Measurements from ENCODE around the gene PCGF1.
"Not testable (repeated sequence)": the region's sequence is repeated elsewhere in the genome, so short reads cannot be mapped to it uniquely, and the experiment has no call there.

Gene PCGF1

GRCh38 chr2:74471332-74472065 lies 36.0 kb downstream of the PCGF1 start:
- H3K9me3 ChIP-seq (ENCODE audit: control insufficient read depth in 2 of 2, low read length in 2 of 2) = no peaks in the 10 kb centered on the region
- peak overlapping the region; percentile 90 to 91 for H3K9ac ChIP-seq (ENCODE audit: low read depth in 1 of 2, low read length in 2 of 2)
- peaks cover 13 to 16% of the 10 kb centered on the region in 2 donors for H3K36me3 ChIP-seq (ENCODE audit: control insufficient read depth in 2 of 2, insufficient read depth in 2 of 2, low read length in 2 of 2)
- H3K4me1 ChIP-seq (ENCODE audit: control insufficient read depth in 2 of 2, insufficient read depth in 2 of 2, low read length in 2 of 2) = peaks cover 16 to 20% of the 10 kb centered on the region in 2 donors
- H3K4me3 ChIP-seq (ENCODE audit: low read length in 2 of 2) = peak overlapping the region; percentile 95 to 98
- H3K27me3 ChIP-seq (ENCODE audit: control insufficient read depth in 2 of 2, insufficient read depth in 2 of 2, low read length in 2 of 2) = no peaks in the 10 kb centered on the region
- H3K27ac ChIP-seq (ENCODE audit: low read depth in 2 of 2, low read length in 2 of 2) = peak overlapping the region; percentile 92 to 94

- not testable (repeated sequence) for H3K27ac ChIP-seq (ENCODE audit: low read depth in 2 of 2, low read length in 2 of 2); H3K9me3 ChIP-seq (ENCODE audit: control insufficient read depth in 2 of 2, low read length in 2 of 2); H3K4me3 ChIP-seq (ENCODE audit: low read length in 2 of 2); H3K9ac ChIP-seq (ENCODE audit: low read depth in 1 of 2, low read length in 2 of 2); H3K27me3 ChIP-seq (ENCODE audit: control insufficient read depth in 2 of 2, insufficient read depth in 2 of 2, low read length in 2 of 2)
- Histone ChIP-seq H3K4me1 (ENCODE audit: control insufficient read depth in 2 of 2, insufficient read depth in 2 of 2, low read length in 2 of 2) (peaks cover 19 to 23% of the 10 kb centered on the region in 2 donors), H3K36me3 (ENCODE audit: control insufficient read depth in 2 of 2, insufficient read depth in 2 of 2, low read length in 2 of 2) (peaks cover 13 to 15% of the 10 kb centered on the region in 2 donors)
These were observed 36.8 kb downstream of the PCGF1 start for GRCh38 chr2:74470742-74471141.

- Histone ChIP-seq H3K27me3 (ENCODE audit: control insufficient read depth in 2 of 2, insufficient read depth in 2 of 2, low read length in 2 of 2) (no peaks in the 10 kb centered on the region), H3K4me1 (ENCODE audit: control insufficient read depth in 2 of 2, insufficient read depth in 2 of 2, low read length in 2 of 2) (peaks cover 11 to 15% of the 10 kb centered on the region in 2 donors), H3K9ac (ENCODE audit: low read depth in 1 of 2, low read length in 2 of 2) (peak overlapping the region; percentile 84 to 91), H3K36me3 (ENCODE audit: control insufficient read depth in 2 of 2, insufficient read depth in 2 of 2, low read length in 2 of 2) (peaks cover 8 to 16% of the 10 kb centered on the region in 2 donors), H3K27ac (ENCODE audit: low read depth in 2 of 2, low read length in 2 of 2) (peak overlapping the region in 1 of 2 donors; percentile 77), H3K9me3 (ENCODE audit: control insufficient read depth in 2 of 2, low read length in 2 of 2) (no peaks in the 10 kb centered on the region), H3K4me3 (ENCODE audit: low read length in 2 of 2) (peak overlapping the region; percentile 87 to 98)
These were observed 43.1 kb downstream of the PCGF1 start for GRCh38 chr2:74464406-74464805.

GRCh38 chr2:74462786-74463105 lies 44.7 kb downstream of the PCGF1 start:
- no peaks in the 10 kb centered on the region for H3K9me3 ChIP-seq (ENCODE audit: control insufficient read depth in 2 of 2, low read length in 2 of 2)
- no peak overlapping the region for H3K9ac ChIP-seq (ENCODE audit: low read depth in 1 of 2, low read length in 2 of 2)
- peaks cover 15 to 20% of the 10 kb centered on the region in 2 donors for H3K4me1 ChIP-seq (ENCODE audit: control insufficient read depth in 2 of 2, insufficient read depth in 2 of 2, low read length in 2 of 2)
- no peak overlapping the region for H3K4me3 ChIP-seq (ENCODE audit: low read length in 2 of 2)
- peaks cover 8 to 16% of the 10 kb centered on the region in 2 donors for H3K36me3 ChIP-seq (ENCODE audit: control insufficient read depth in 2 of 2, insufficient read depth in 2 of 2, low read length in 2 of 2)
- no peak overlapping the region for H3K27ac ChIP-seq (ENCODE audit: low read depth in 2 of 2, low read length in 2 of 2)
- no peaks in the 10 kb centered on the region for H3K27me3 ChIP-seq (ENCODE audit: control insufficient read depth in 2 of 2, insufficient read depth in 2 of 2, low read length in 2 of 2)

- H3K9ac ChIP-seq (ENCODE audit: low read depth in 1 of 2, low read length in 2 of 2) = no peak overlapping the region
These were observed 45.3 kb downstream of the PCGF1 start for GRCh38 chr2:74462054-74462785.

GRCh38 chr2:74461187-74462053 lies 46.1 kb downstream of the PCGF1 start:
- Histone ChIP-seq H3K4me1 (ENCODE audit: control insufficient read depth in 2 of 2, insufficient read depth in 2 of 2, low read length in 2 of 2) (peaks cover 22 to 28% of the 10 kb centered on the region in 2 donors), H3K4me3 (ENCODE audit: low read length in 2 of 2) (no peak overlapping the region), H3K27me3 (ENCODE audit: control insufficient read depth in 2 of 2, insufficient read depth in 2 of 2, low read length in 2 of 2) (no peaks in the 10 kb centered on the region), H3K9ac (ENCODE audit: low read depth in 1 of 2, low read length in 2 of 2) (no peak overlapping the region), H3K9me3 (ENCODE audit: control insufficient read depth in 2 of 2, low read length in 2 of 2) (no peaks in the 10 kb centered on the region), H3K36me3 (ENCODE audit: control insufficient read depth in 2 of 2, insufficient read depth in 2 of 2, low read length in 2 of 2) (peaks cover 8 to 16% of the 10 kb centered on the region in 2 donors), H3K27ac (ENCODE audit: low read depth in 2 of 2, low read length in 2 of 2) (no peak overlapping the region)

More at GRCh38 chr2:74462054-74462785, 45.3 kb downstream of the PCGF1 start:
- Histone ChIP-seq H3K27ac (ENCODE audit: low read depth in 2 of 2, low read length in 2 of 2) (no peak overlapping the region), H3K4me3 (ENCODE audit: low read length in 2 of 2) (no peak overlapping the region), H3K4me1 (ENCODE audit: control insufficient read depth in 2 of 2, insufficient read depth in 2 of 2, low read length in 2 of 2) (peaks cover 15 to 21% of the 10 kb centered on the region in 2 donors), H3K9me3 (ENCODE audit: control insufficient read depth in 2 of 2, low read length in 2 of 2) (no peaks in the 10 kb centered on the region), H3K27me3 (ENCODE audit: control insufficient read depth in 2 of 2, insufficient read depth in 2 of 2, low read length in 2 of 2) (no peaks in the 10 kb centered on the region), H3K36me3 (ENCODE audit: control insufficient read depth in 2 of 2, insufficient read depth in 2 of 2, low read length in 2 of 2) (peaks cover 8 to 16% of the 10 kb centered on the region in 2 donors)

- H3K27me3 ChIP-seq (ENCODE audit: control insufficient read depth in 2 of 2, insufficient read depth in 2 of 2, low read length in 2 of 2); H3K9ac ChIP-seq (ENCODE audit: low read depth in 1 of 2, low read length in 2 of 2); H3K27ac ChIP-seq (ENCODE audit: low read depth in 2 of 2, low read length in 2 of 2); H3K9me3 ChIP-seq (ENCODE audit: control insufficient read depth in 2 of 2, low read length in 2 of 2); H3K4me3 ChIP-seq (ENCODE audit: low read length in 2 of 2): not testable (repeated sequence)
- peaks cover 8 to 20% of the 10 kb centered on the region in 2 donors for H3K36me3 ChIP-seq (ENCODE audit: control insufficient read depth in 2 of 2, insufficient read depth in 2 of 2, low read length in 2 of 2)
- H3K4me1 ChIP-seq (ENCODE audit: control insufficient read depth in 2 of 2, insufficient read depth in 2 of 2, low read length in 2 of 2) = peaks cover 30 to 34% of the 10 kb centered on the region in 2 donors
These were observed 47.3 kb downstream of the PCGF1 start for GRCh38 chr2:74460187-74460586.

GRCh38 chr2:74459503-74460118 lies 47.9 kb downstream of the PCGF1 start:
- peak overlapping the region in 1 of 2 donors; percentile 41 for H3K9ac ChIP-seq (ENCODE audit: low read depth in 1 of 2, low read length in 2 of 2)
- not testable (repeated sequence) for H3K27ac ChIP-seq (ENCODE audit: low read depth in 2 of 2, low read length in 2 of 2); H3K27me3 ChIP-seq (ENCODE audit: control insufficient read depth in 2 of 2, insufficient read depth in 2 of 2, low read length in 2 of 2); H3K9me3 ChIP-seq (ENCODE audit: control insufficient read depth in 2 of 2, low read length in 2 of 2)
- peaks cover 32 to 33% of the 10 kb centered on the region in 2 donors for H3K4me1 ChIP-seq (ENCODE audit: control insufficient read depth in 2 of 2, insufficient read depth in 2 of 2, low read length in 2 of 2)
- H3K4me3 ChIP-seq (ENCODE audit: low read length in 2 of 2) = peak overlapping the region in 1 of 2 donors; percentile 91
- H3K36me3 ChIP-seq (ENCODE audit: control insufficient read depth in 2 of 2, insufficient read depth in 2 of 2, low read length in 2 of 2) = peaks cover 8 to 20% of the 10 kb centered on the region in 2 donors

GRCh38 chr2:74458938-74459363 lies 48.5 kb downstream of the PCGF1 start:
- H3K9me3 ChIP-seq (ENCODE audit: control insufficient read depth in 2 of 2, low read length in 2 of 2) = no peaks in the 10 kb centered on the region
- no peaks in the 10 kb centered on the region for H3K27me3 ChIP-seq (ENCODE audit: control insufficient read depth in 2 of 2, insufficient read depth in 2 of 2, low read length in 2 of 2)
- H3K4me1 ChIP-seq (ENCODE audit: control insufficient read depth in 2 of 2, insufficient read depth in 2 of 2, low read length in 2 of 2) = peaks cover 25 to 28% of the 10 kb centered on the region in 2 donors
- peak overlapping the region; percentile 60 to 65 for H3K27ac ChIP-seq (ENCODE audit: low read depth in 2 of 2, low read length in 2 of 2)
- H3K36me3 ChIP-seq (ENCODE audit: control insufficient read depth in 2 of 2, insufficient read depth in 2 of 2, low read length in 2 of 2) = peaks cover 8 to 20% of the 10 kb centered on the region in 2 donors
- H3K4me3 ChIP-seq (ENCODE audit: low read length in 2 of 2) = peak overlapping the region; percentile 82 to 91
- peak overlapping the region; percentile 58 to 64 for H3K9ac ChIP-seq (ENCODE audit: low read depth in 1 of 2, low read length in 2 of 2)

All from mucosa of rectum (tissue), 2 donors.